PC-3 (cell line): ENCODE data around the gene CNTFR. TPM values are rescaled to one million over a fixed set of nuclear protein-coding genes. Genes with fewer than 3 reads are reported as not detected.

Experiments used
- ATAC-seq: fragments of 200-7000 bp; cut with Tn5 transposase; 2 replicates; pipeline ENCODE4 v1.9.1; 2020; ENCODE audit warnings: mild to moderate bottlenecking, moderate library complexity
- BruUV-seq: library from RNA; stranded (reverse); fragments of 400-500 nt; replicated peaks from 2 replicates; lab custom pipeline; 2021; lab: Mats Ljungman, UMichigan
- CTCF ChIA-PET: fragments of 300-600 bp; sonication (Branson Sonifier 250); formaldehyde crosslinking; loops from one replicate; lab custom pipeline; 2022; ENCODE audit warnings: antibody characterized with exemption; lab: Charles Lee
- POLR2A ChIA-PET: fragments of 300-600 bp; sonication (Branson Sonifier 250); formaldehyde crosslinking; loops from one replicate; lab custom pipeline; 2022; ENCODE audit warnings: antibody characterized with exemption; ENCODE audit not compliant: unreplicated experiment; lab: Charles Lee
- DNase-seq: peaks from one replicate; pipeline ENCODE4 v3.0.0-alpha.2; 2015
- H2AFZ ChIP-seq: fragments of 300-600 bp; sonication (generic); 2 replicates; pipeline ENCODE4 v1.6.0; 2016; ENCODE audit warnings: antibody characterized with exemption, low read length
- H3F3A ChIP-seq: fragments of 300-600 bp; sonication (generic); one replicate; pipeline ENCODE4 v1.6.0; 2017; ENCODE audit warnings: antibody characterized with exemption, low read length, control low read depth, mild to moderate bottlenecking; ENCODE audit not compliant: unreplicated experiment
- H3K27ac ChIP-seq: fragments of 300-600 bp; sonication (generic); 2 replicates; pipeline ENCODE4 v1.5.1; 2016; ENCODE audit warnings: mild to moderate bottlenecking, low read length
- H3K27me3 ChIP-seq: fragments of 300-600 bp; sonication (generic); 2 replicates; pipeline ENCODE4 v1.6.1; 2016; ENCODE audit warnings: low read length, mixed read lengths
- H3K36me3 ChIP-seq: fragments of 300-600 bp; sonication (generic); 2 replicates; pipeline ENCODE4 v1.6.1; 2016; ENCODE audit warnings: low read depth, mixed run types, low read length, mixed read lengths
- H3K4me1 ChIP-seq: fragments of 300-600 bp; sonication (generic); 2 replicates; pipeline ENCODE4 v1.5.1; 2016; ENCODE audit warnings: low read length; ENCODE audit not compliant: insufficient read depth
- H3K4me2 ChIP-seq: fragments of 300-600 bp; sonication (generic); 2 replicates; pipeline ENCODE4 v1.6.0; 2016; ENCODE audit warnings: low read length
- H3K4me3 ChIP-seq: fragments of 300-600 bp; sonication (generic); 2 replicates; pipeline ENCODE4 v1.5.1; 2016; ENCODE audit warnings: mild to moderate bottlenecking, low read length, mixed read lengths
- H3K79me2 ChIP-seq: fragments of 300-600 bp; sonication (generic); 2 replicates; pipeline ENCODE4 v1.6.1; 2017; ENCODE audit warnings: low read length, mixed read lengths
- H3K9ac ChIP-seq: fragments of 300-600 bp; sonication (generic); 2 replicates; pipeline ENCODE4 v1.6.0; 2016; ENCODE audit warnings: mild to moderate bottlenecking, low read length
- H3K9me2 ChIP-seq: fragments of 300-600 bp; sonication (generic); replicated peaks from 2 replicates; pipeline ENCODE4 v1.6.1; 2016; ENCODE audit warnings: mixed run types, low read length, mixed read lengths
- H3K9me3 ChIP-seq: fragments of 300-600 bp; sonication (generic); 2 replicates; pipeline ENCODE4 v1.6.1; 2016; ENCODE audit warnings: low read length, mixed read lengths
- H4K20me1 ChIP-seq: fragments of 300-600 bp; sonication (generic); 2 replicates; pipeline ENCODE4 v1.6.1; 2016; ENCODE audit warnings: low read length, mixed read lengths
- EZH2 ChIP-seq: fragments of 300-600 bp; sonication (generic); IDR thresholded peaks from one replicate; pipeline ENCODE4 v1.6.1; 2017; ENCODE audit warnings: antibody characterized with exemption, mild to moderate bottlenecking, low read length; ENCODE audit not compliant: unreplicated experiment
- EZH2phosphoT487 ChIP-seq: fragments of 300-600 bp; sonication (generic); IDR thresholded peaks from 2 replicates; pipeline ENCODE4 v1.6.1; 2018; ENCODE audit warnings: mild to moderate bottlenecking, antibody characterized with exemption, low read length, borderline replicate concordance
- intact Hi-C: fragments of 100-400 bp; cut with micrococcal nuclease; formaldehyde crosslinking; loops from 2 replicates; pipeline ENCODE4 v1.9.0; 2023
- total RNA-seq: library from RNA; depleted of rRNA; stranded (reverse); fragments of >200 nt; gene quantifications from 2 replicates; pipeline ENCODE4 v1.2.3, GENCODE V29; 2014
- TF ChIP-seq, protein P1 (sequence below): fragments of 300-600 bp; sonication (generic); conservative IDR thresholded peaks from 2 replicates; pipeline ENCODE4 v1.5.1; 2017; ENCODE audit warnings: antibody characterized with exemption, low read depth, mild to moderate bottlenecking, low read length

Gene CNTFR
- total RNA-seq, 1 experiment from 2014 or later = not detected

DNA sequence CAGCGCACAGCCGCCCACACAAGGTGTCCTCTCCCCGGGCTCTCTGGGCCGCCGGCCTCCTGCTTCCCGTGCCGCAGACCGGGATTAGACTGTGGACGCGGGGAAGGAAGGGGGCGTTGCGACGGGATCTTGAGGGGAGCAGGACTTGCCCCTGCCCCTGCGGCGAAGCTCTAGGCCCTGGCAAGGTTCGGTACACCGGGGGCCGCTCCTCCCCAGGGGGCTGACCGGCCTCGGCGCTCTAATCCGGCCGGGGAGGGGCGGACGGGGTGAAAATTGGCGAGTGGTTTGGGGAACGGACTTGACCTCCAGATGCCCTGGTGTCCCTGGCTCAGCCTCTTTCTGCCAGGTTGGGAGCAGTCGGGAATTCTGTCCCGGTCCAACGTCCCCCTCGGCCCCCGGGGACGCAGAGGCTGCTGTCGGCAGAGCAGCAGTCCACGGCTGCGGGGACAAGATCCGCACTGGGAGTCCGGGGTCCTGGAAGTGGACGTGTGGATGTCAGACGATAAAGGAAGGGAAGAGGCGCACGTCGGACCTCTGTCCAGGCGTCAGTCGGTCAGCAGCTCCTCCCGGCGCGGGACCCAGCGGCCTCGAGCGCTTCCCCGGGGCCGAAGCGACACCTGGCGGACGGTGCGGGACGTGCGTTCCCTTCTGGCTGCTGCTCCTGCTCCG lies 1.9 kb upstream of the CNTFR start:
- DNase-seq (peak; percentile 71), ATAC-seq (peak; percentile 90)
- Histone ChIP-seq H3K4me1 (no peaks in the 10 kb centered on the region), H3K9me3 (no peaks in the 10 kb centered on the region), H3F3A (no peaks in the 10 kb centered on the region), H4K20me1 (no peaks in the 10 kb centered on the region), H3K4me3 (no peak overlapping the region), H3K9me2 (no peaks in the 10 kb centered on the region), H3K27ac (no peak overlapping the region), H3K4me2 (peak overlapping the region; percentile 56), H3K36me3 (no peaks in the 10 kb centered on the region), H2AFZ (no peak overlapping the region), H3K9ac (no peak overlapping the region), H3K27me3 (peaks cover 51% of the 10 kb centered on the region), H3K79me2 (no peaks in the 10 kb centered on the region)
- no TSS peak for BruUV-seq
- ChIA-PET POLR2A (no interaction called here), CTCF (interaction anchor here (0.6 to 1.9 kb wide), 5 partner anchors 11 to 188 kb away, joined by 3 to 15 read pairs (median 3); no protein-coding TSS in a partner anchor)
- TF ChIP-seq EZH2phosphoT487 = no peak
- TF ChIP-seq EZH2 = no peak
- TF ChIP-seq, protein P1, sequence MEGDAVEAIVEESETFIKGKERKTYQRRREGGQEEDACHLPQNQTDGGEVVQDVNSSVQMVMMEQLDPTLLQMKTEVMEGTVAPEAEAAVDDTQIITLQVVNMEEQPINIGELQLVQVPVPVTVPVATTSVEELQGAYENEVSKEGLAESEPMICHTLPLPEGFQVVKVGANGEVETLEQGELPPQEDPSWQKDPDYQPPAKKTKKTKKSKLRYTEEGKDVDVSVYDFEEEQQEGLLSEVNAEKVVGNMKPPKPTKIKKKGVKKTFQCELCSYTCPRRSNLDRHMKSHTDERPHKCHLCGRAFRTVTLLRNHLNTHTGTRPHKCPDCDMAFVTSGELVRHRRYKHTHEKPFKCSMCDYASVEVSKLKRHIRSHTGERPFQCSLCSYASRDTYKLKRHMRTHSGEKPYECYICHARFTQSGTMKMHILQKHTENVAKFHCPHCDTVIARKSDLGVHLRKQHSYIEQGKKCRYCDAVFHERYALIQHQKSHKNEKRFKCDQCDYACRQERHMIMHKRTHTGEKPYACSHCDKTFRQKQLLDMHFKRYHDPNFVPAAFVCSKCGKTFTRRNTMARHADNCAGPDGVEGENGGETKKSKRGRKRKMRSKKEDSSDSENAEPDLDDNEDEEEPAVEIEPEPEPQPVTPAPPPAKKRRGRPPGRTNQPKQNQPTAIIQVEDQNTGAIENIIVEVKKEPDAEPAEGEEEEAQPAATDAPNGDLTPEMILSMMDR = peak; percentile 65
- intact Hi-C loops = loop anchor here (2.0 to 5.0 kb wide), 3 partner anchors 89 to 187 kb away; no protein-coding TSS in a partner anchor

DNA sequence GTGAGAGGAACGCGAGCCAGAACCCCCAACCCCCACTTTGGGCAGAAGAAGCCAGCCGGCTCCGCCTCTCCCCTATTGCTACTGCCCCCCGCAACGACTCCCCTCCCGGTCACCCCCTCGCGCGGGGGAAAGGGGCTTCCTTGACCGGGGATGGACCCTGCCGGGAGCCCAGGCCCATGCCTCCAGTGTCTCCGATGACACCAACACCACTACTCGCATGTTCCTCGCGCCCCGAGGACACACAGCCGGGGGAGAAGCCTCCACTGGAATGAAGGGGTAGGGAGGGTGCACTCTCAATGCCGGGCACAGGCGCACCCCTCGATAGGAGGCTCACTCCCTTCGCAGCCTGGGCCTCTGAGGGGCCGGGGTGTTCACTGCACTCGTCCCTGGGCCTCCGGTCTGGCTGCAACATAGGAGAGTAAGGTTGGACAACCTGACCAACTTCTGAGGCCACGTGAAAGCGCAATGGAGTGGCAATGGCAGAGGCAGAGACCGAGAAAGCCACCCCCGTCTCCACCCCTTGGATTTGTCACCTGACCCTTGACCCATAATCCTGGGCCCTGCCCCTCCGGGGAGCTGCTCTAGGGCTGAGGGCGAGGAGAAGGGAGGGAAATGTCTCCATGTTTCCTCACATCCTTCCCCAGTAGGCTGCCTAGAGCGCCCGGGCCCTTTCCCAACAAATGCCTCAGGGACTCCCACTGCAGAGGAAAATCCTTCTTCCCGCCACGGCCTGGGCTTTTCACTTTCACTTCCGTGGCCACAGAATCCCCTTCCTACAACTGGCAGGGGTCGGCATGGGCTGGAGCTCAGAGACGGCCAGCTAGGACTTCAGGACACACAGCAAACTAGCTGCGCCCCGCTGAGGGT lies 1.1 kb upstream of the CNTFR start:
- intact Hi-C loops = loop anchor here (2.0 to 5.0 kb wide), 3 partner anchors 88 to 186 kb away; no protein-coding TSS in a partner anchor
- Histone ChIP-seq H3K9me2 (no peaks in the 10 kb centered on the region), H3K4me3 (no peak overlapping the region), H3K4me2 (no peak overlapping the region), H3K27me3 (peaks cover 55% of the 10 kb centered on the region), H3F3A (no peaks in the 10 kb centered on the region), H3K9me3 (no peaks in the 10 kb centered on the region), H2AFZ (no peak overlapping the region), H3K9ac (no peak overlapping the region), H4K20me1 (no peaks in the 10 kb centered on the region), H3K79me2 (no peaks in the 10 kb centered on the region), H3K36me3 (no peaks in the 10 kb centered on the region), H3K4me1 (no peaks in the 10 kb centered on the region), H3K27ac (no peak overlapping the region)
- ChIA-PET CTCF (interaction anchor here (1.9 kb wide), 1 partner anchor 187 kb away, joined by 15 read pairs; no protein-coding TSS in a partner anchor), POLR2A (no interaction called here)
- ATAC-seq = no peak
- DNase-seq = no peak
- TF ChIP-seq EZH2 (no peak), EZH2phosphoT487 (no peak)
- TF ChIP-seq, protein P1 = no peak
- no TSS peak for BruUV-seq
